Endothelial cell of umbilical vein (primary cell): Measurements from ENCODE around the gene NDUFS3.

Source experiments
- GATA2 ChIP-seq: IDR thresholded peaks from 2 replicates; pipeline ENCODE4 v1.7.0; 2011; ENCODE audit warnings: low read depth, mild to moderate bottlenecking, moderate library complexity, mixed read lengths, low read length; ENCODE audit not compliant: insufficient read length, insufficient read depth
- JUN ChIP-seq: IDR thresholded peaks from 2 replicates; pipeline ENCODE4 v1.6.1; 2011; ENCODE audit warnings: borderline replicate concordance, low read depth; ENCODE audit not compliant: insufficient read length, insufficient read depth
- POLR2A ChIP-seq: IDR thresholded peaks from 2 replicates; pipeline ENCODE4 v1.6.1; 2012; ENCODE audit warnings: low read depth, mild to moderate bottlenecking, control low read depth, low read length
- POLR2AphosphoS5 ChIP-seq: IDR thresholded peaks from 2 replicates; pipeline ENCODE4 v1.6.1; 2012; ENCODE audit warnings: low read depth, mild to moderate bottlenecking, control low read depth, low read length, moderate library complexity; ENCODE audit not compliant: insufficient read depth
- TF ChIP-seq, protein P1 (sequence below), 2 donors: IDR thresholded peaks; 1 replicate in 1 of 2; 2 replicates in 1 of 2; pipeline ENCODE4 v1.5.1; 2011; ENCODE audit warnings: low read length in 2 of 2, mild to moderate bottlenecking in 2 of 2, moderate library complexity in 2 of 2, control low read depth in 1 of 2, inconsistent platforms in 1 of 2, low read depth in 1 of 2; ENCODE audit not compliant: insufficient read depth in 1 of 2; ENCODE audit errors: extremely low read depth in 1 of 2
- TF ChIP-seq, protein P2 (sequence below): IDR thresholded peaks from 2 replicates; pipeline ENCODE4 v1.6.1; 2011; ENCODE audit not compliant: insufficient read depth, insufficient read length

DNA sequence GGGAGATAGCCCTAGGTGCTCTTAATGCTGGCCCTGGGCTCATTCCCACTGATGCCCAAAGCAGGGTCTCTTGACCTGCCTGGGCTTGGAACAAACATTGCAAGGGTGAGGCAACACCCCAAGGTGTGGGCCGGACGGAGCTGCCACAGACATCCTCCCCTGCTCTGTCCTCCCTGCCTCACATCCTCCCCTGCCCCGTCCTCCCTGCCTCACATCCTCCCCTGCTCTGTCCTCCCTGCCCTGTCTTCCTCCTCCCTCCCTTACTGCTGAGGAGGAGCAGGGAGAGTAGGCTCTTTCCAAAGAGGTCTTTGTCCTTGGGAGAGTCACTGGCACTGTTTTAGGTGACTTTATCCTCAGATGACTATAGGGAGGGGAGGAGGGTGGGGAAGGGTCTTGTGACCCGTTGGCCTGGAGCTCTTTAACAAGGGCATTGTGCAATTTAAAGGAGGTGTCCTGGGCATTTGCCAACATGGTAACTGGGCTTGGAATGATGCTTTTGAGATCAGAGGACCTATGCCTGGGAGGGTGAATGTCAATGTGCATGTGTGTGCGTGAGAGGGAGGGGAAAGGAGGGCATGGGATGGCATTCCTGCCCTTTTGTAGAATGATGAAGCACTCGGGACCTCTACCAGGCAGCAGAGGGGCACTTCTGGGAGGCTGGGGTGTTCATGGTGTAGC is 8.3 kb downstream of the NDUFS3 start:
- TF ChIP-seq, protein P1, sequence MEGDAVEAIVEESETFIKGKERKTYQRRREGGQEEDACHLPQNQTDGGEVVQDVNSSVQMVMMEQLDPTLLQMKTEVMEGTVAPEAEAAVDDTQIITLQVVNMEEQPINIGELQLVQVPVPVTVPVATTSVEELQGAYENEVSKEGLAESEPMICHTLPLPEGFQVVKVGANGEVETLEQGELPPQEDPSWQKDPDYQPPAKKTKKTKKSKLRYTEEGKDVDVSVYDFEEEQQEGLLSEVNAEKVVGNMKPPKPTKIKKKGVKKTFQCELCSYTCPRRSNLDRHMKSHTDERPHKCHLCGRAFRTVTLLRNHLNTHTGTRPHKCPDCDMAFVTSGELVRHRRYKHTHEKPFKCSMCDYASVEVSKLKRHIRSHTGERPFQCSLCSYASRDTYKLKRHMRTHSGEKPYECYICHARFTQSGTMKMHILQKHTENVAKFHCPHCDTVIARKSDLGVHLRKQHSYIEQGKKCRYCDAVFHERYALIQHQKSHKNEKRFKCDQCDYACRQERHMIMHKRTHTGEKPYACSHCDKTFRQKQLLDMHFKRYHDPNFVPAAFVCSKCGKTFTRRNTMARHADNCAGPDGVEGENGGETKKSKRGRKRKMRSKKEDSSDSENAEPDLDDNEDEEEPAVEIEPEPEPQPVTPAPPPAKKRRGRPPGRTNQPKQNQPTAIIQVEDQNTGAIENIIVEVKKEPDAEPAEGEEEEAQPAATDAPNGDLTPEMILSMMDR (IDR thresholded peaks at IDR 0.05; ENCODE audit: extremely low read depth in 1 of 2, insufficient read depth in 1 of 2, low read depth in 1 of 2, low read length in 2 of 2) = no peak
- TF ChIP-seq POLR2A (no peak), POLR2AphosphoS5 (no peak), GATA2 (no peak), JUN (no peak)
- TF ChIP-seq, protein P2, sequence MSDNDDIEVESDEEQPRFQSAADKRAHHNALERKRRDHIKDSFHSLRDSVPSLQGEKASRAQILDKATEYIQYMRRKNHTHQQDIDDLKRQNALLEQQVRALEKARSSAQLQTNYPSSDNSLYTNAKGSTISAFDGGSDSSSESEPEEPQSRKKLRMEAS = no peak
